Keratinocyte (primary cell): Measurements from ENCODE around the gene ANO10.

Experiments
- EZH2 ChIP-seq: IDR thresholded peaks from one replicate; pipeline ENCODE4 v1.6.1; 2012; ENCODE audit warnings: inconsistent platforms, mild to moderate bottlenecking, low read length, moderate library complexity
- TF ChIP-seq, protein P1 (sequence below), 3 experiments: IDR thresholded peaks in 1 of 3; conservative IDR thresholded peaks in 1 of 3; optimal IDR thresholded peaks in 1 of 3; 2 replicates in 2 of 3; 3 replicates in 1 of 3; pipeline versions ENCODE3 to v1.5.1; 2011; ENCODE audit warnings: low read length in 3 of 3, mild to moderate bottlenecking in 3 of 3, moderate library complexity in 2 of 3, control low read depth in 1 of 3, inconsistent platforms in 1 of 3; ENCODE audit not compliant: insufficient read depth in 2 of 3; ENCODE audit errors: extremely low read depth in 1 of 3

DNA sequence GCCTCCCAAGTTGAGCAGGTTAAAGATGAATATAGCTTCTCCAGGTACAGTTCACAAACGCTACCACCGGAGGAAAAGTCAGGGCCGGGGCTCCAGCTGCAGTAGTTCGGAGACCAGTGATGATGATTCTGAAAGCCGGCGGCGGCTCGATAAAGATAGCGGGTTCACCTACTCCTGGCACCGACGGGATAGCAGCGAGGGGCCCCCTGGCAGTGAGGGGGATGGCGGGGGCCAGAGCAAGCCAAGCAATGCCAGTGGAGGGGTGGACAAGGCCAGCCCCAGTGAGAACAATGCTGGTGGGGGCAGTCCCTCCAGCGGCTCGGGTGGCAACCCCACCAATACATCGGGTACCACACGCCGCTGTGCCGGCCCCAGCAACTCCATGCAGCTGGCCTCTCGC, 274.0 kb downstream of the ANO10 start:
- TF ChIP-seq, protein P1, sequence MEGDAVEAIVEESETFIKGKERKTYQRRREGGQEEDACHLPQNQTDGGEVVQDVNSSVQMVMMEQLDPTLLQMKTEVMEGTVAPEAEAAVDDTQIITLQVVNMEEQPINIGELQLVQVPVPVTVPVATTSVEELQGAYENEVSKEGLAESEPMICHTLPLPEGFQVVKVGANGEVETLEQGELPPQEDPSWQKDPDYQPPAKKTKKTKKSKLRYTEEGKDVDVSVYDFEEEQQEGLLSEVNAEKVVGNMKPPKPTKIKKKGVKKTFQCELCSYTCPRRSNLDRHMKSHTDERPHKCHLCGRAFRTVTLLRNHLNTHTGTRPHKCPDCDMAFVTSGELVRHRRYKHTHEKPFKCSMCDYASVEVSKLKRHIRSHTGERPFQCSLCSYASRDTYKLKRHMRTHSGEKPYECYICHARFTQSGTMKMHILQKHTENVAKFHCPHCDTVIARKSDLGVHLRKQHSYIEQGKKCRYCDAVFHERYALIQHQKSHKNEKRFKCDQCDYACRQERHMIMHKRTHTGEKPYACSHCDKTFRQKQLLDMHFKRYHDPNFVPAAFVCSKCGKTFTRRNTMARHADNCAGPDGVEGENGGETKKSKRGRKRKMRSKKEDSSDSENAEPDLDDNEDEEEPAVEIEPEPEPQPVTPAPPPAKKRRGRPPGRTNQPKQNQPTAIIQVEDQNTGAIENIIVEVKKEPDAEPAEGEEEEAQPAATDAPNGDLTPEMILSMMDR (optimal IDR thresholded peaks at IDR 0.05 in 1 of 3, IDR thresholded peaks at IDR 0.05 in 1 of 3, conservative IDR thresholded peaks at IDR 0.05 in 1 of 3; ENCODE audit: extremely low read depth in 1 of 3, insufficient read depth in 2 of 3, low read length in 3 of 3) = no peak
- TF ChIP-seq EZH2 = no peak
